Fibroblast of villous mesenchyme (primary cell): ENCODE data around the gene CCDC12. TPM values are rescaled to one million over a fixed set of nuclear protein-coding genes. Genes with fewer than 3 reads are reported as not detected.

Experiments
- DNase-seq: peaks from one replicate; pipeline ENCODE4 v3.0.0-alpha.2; 2010; ENCODE audit warnings: low read depth
- H3K4me3 ChIP-seq: 2 replicates; pipeline ENCODE4 v1.5.1; 2011; ENCODE audit warnings: low read depth, mild to moderate bottlenecking, low read length
- CTCF ChIP-seq: IDR thresholded peaks from 2 replicates; pipeline ENCODE4 v1.5.1; 2012; ENCODE audit warnings: low read depth, mild to moderate bottlenecking, low read length; ENCODE audit not compliant: insufficient read depth
- small RNA-seq: library from RNA; depleted of rRNA; stranded (forward); fragments of <200 nt; gene quantifications from one replicate; pipeline ENCODE3, GENCODE V24; 2012
- total RNA-seq: library from RNA; depleted of rRNA; stranded (reverse); fragments of >200 nt; gene quantifications from 2 replicates; pipeline ENCODE4 v1.2.3, GENCODE V29; 2012

Gene CCDC12
- total RNA-seq, 1 donor, result 18.6 TPM

DNA sequence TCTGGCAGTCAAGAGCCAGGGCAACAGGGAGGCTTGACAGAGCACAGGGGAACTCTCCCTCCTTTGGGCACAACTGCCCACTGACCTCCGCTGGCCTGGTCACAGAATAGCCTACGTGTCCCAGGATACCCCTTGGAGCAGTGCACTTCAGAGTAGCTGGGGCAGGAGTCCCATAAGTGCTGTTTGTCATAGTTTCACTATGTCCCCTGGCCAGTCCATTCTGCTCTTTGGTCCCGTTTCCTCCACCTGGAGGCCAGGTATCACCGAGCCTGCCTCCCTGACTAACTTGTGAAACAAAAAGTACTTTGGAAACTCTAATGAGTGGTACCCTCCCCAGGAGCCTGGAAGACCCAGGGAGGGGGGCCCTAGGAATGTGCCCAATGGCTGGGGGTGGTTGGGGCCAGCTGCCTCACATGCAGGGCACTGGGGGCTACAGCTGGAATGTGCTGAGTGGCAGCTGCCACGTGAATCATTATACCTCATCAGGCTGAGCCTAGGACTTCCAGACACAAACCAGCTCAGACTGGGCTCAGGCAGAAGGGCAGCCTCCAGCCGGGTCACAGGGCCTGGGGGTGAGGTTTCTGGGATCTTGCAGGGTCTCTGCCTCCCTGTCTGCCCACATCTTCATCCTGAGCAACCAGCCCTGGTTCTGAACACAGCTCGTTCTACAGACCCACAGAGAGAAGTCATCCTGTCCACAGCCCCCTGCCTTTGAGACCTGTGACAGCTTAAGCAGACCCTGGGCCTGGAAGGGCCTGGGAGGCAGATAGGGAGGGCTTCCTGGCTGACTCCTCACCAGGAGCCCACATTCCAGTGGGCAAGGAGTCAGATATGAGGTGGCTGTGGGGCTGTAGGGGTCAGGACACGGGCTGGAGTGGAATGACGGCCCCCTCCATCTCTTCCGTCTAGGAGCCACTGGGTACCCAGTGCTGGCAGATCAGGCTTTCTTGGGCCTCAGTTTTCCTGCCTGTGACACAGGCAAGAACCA, 99.9 kb downstream of the CCDC12 start:
- TF ChIP-seq CTCF, result no peak
- DNase-seq, result no peak
- no peak overlapping the region for H3K4me3 ChIP-seq

DNA sequence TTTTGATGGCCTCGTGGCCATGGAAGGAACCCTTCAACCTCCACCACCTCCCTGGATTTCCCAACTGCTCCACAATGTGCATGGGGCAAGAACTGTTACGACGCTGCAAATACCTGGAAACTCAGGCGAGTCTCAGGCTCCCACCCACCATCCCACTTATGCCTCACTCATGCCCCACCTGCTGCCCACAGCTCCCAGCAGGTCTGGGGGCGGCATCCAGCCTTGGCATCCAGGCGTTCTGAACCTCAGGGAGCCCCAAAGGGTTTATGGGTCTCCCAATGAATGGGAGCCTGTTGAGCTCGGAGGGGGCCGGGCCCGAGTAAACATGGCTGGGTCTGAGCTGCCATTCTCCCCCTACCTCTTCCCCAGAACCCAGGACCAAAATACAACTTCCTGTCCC, 101.0 kb downstream of the CCDC12 start:
- TF ChIP-seq CTCF, result no peak
- DNase-seq, result no peak
- H3K4me3 ChIP-seq, result no peak overlapping the region

DNA sequence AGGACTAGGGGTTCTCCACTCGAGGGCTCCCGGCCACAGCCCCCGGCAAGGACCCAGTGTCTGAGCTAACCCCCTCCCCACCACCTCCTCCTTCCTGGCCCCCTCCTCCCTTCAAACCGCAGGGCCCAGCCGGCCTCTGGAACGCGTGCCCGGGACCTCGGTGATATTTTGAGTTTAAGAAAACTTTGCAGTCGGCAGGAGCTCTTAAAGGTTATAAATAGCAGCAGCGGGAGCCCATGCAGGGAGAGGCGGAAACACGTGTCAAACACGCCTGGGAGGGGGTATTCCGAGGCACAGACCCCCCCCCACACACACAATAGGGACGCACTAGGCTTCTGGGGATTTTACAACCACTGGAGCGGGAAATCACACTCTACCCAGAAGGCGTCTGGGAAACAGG, 102.1 kb downstream of the CCDC12 start:
- TF ChIP-seq CTCF, result no peak
- DNase-seq, result peak; percentile 14
- no peak overlapping the region for H3K4me3 ChIP-seq

GRCh38 chr3:46873521-46873920, 103.0 kb downstream of the CCDC12 start:
- DNase-seq, result no peak
- no peak for TF ChIP-seq CTCF

More at GRCh38 chr3:46873521-46873920, 103.0 kb downstream of the CCDC12 start:
- H3K4me3 ChIP-seq, result no peak overlapping the region

Small RNAs within 50 kb of the gene (small RNA-seq; reads per million reads assigned to genes)
- gene AC109583.2, result not detected

Other genes with a start within 250 kb of the CCDC12 start
- 0.97 and 1.7 TPM in 2 replicates for gene MYL3, start 113.3 kb downstream of the CCDC12 start, total RNA-seq
- gene PTH1R, start 99.0 kb downstream of the CCDC12 start, total RNA-seq, result 2.3 and 2.6 TPM in 2 replicates
- gene NBEAL2, start 2.9 kb upstream of the CCDC12 start, total RNA-seq, result 3.5 and 5.5 TPM in 2 replicates
- 40.3 and 45.3 TPM in 2 replicates for gene SETD2, start 187.4 kb upstream of the CCDC12 start, total RNA-seq